Omental fat pad (tissue), 4 donors: ENCODE results near the gene CHMP1B. TPM values are rescaled to one million over a fixed set of nuclear protein-coding genes. Genes with fewer than 3 reads are reported as not detected.
"Not testable (repeated sequence)": the region's sequence is repeated elsewhere in the genome, so short reads cannot be mapped to it uniquely, and the experiment has no call there.

Experiments
- ATAC-seq: fragments of 150-250 bp; one replicate; pipeline ENCODE4 v1.9.1; 2016; ENCODE audit warnings: mild to moderate bottlenecking, moderate library complexity; ENCODE audit not compliant: low FRiP score
- DNase-seq: peaks from one replicate; pipeline ENCODE4 v3.0.0-alpha.2; 2019; ENCODE audit warnings: low spot score
- CTCF ChIP-seq, 3 donors: fragments of 450-650 bp; IDR thresholded peaks; one replicate each; pipeline ENCODE4 v1.5.1; 2016 to 2017; ENCODE audit warnings: antibody characterized with exemption in 3 of 3, mild to moderate bottlenecking in 3 of 3, moderate library complexity in 2 of 3
- total RNA-seq, 4 donors: library from RNA; depleted of rRNA; stranded (reverse); fragments of >200 nt; gene quantifications; one replicate each; pipeline ENCODE4 v1.1.0, GENCODE V29; 2016

The CHMP1B gene
- total RNA-seq, 4 donors from 2014 or later: 32.5 to 80.5 (median 44.5) TPM

GRCh38 chr18:11847811-11848210 lies 3.4 kb upstream of the CHMP1B start:
- no peak for ATAC-seq
- no peak for DNase-seq
- no peak for TF ChIP-seq CTCF (IDR thresholded peaks at IDR 0.05)

GRCh38 chr18:11849279-11849678 lies 1.9 kb upstream of the CHMP1B start:
- no peak for DNase-seq
- TF ChIP-seq CTCF (IDR thresholded peaks at IDR 0.05): no peak
- no peak for ATAC-seq

GRCh38 chr18:11849841-11850634 lies 1.2 kb upstream of the CHMP1B start:
- ATAC-seq: peak; percentile 49

GRCh38 chr18:11850821-11851145 lies 430 bp upstream of the CHMP1B start:
- DNase-seq (no peak), ATAC-seq (peak; percentile 80)
- no peak for TF ChIP-seq CTCF (IDR thresholded peaks at IDR 0.05)

More at GRCh38 chr18:11849841-11850634, 1.2 kb upstream of the CHMP1B start:
- DNase-seq: no peak
- no peak for TF ChIP-seq CTCF (IDR thresholded peaks at IDR 0.05)

GRCh38 chr18:11851806-11852337 lies 659 bp downstream of the CHMP1B start:
- DNase-seq (no peak), ATAC-seq (no peak)
- no peak for TF ChIP-seq CTCF (IDR thresholded peaks at IDR 0.05)

GRCh38 chr18:11854554-11854953 lies 3.3 kb downstream of the CHMP1B start:
- ATAC-seq, DNase-seq: not testable (repeated sequence)

- no peak for TF ChIP-seq CTCF (IDR thresholded peaks at IDR 0.05)
- peak; percentile 51 for DNase-seq
- peak; percentile 88 for ATAC-seq
Observed at GRCh38 chr18:11857177-11857887, 6.1 kb downstream of the CHMP1B start.
